Left lung (tissue), 10 donors: ENCODE results near the gene TMEM131. TPM values are rescaled to one million over a fixed set of nuclear protein-coding genes. Genes with fewer than 3 reads are reported as not detected.

ENCODE experiments used
- ATAC-seq: fragments of 200-7000 bp; cut with Tn5 transposase; one replicate; pipeline ENCODE4 v1.9.1; 2020; ENCODE audit warnings: moderate library complexity
- DNase-seq, 4 donors: peaks; one replicate each; pipeline ENCODE4 v3.0.0-alpha.2; 2013 to 2020
- H3K27ac ChIP-seq, 2 donors: fragments of 200-600 bp; sonication (generic) in 1 of 2; one replicate each; pipeline versions ENCODE4 v1.5.0 to v1.8.0; 2020 to 2021
- H3K27me3 ChIP-seq, 2 donors: fragments of 200-600 bp; sonication (generic) in 1 of 2; one replicate each; pipeline versions ENCODE4 v1.5.0 to v1.8.0; 2020 to 2021
- H3K36me3 ChIP-seq, 2 donors: fragments of 200-600 bp; sonication (generic) in 1 of 2; one replicate each; pipeline versions ENCODE4 v1.5.0 to v1.8.0; 2020 to 2021
- H3K4me1 ChIP-seq, 2 donors: fragments of 200-600 bp; one replicate each; pipeline ENCODE4 v1.8.0; 2021
- H3K4me3 ChIP-seq, 2 donors: fragments of 200-600 bp; sonication (generic) in 1 of 2; one replicate each; pipeline versions ENCODE4 v1.5.0 to v1.8.0; 2020 to 2021; ENCODE audit warnings: mild to moderate bottlenecking in 1 of 2
- H3K9me3 ChIP-seq, 2 donors: fragments of 200-600 bp; sonication (generic) in 1 of 2; one replicate each; pipeline versions ENCODE4 v1.5.0 to v1.8.0; 2020 to 2021
- intact Hi-C, 2 donors: fragments of 100-400 bp; cut with DNase I; formaldehyde crosslinking; loops; one replicate each; pipeline versions ENCODE4 v1.11.2 to v1.14.2; 2022
- polyA plus RNA-seq, 6 donors: library from polyadenylated mRNA; unstranded; fragments of 120-200 nt; gene quantifications; one replicate each; pipeline ENCODE4 v1.2.1, GENCODE V29; 2013; ENCODE audit not compliant: insufficient read length in 6 of 6
- total RNA-seq, 2 donors: library from RNA; stranded (reverse); fragmentation: NEBNext Ultra II Directional; extraction: Animal tissue kit (Norgen Biotek cat#: 25700); gene quantifications; one replicate each; pipeline ENCODE4 v1.2.1, GENCODE V29; 2021
- TF ChIP-seq, protein P1 (sequence below), 2 donors: fragments of 200-600 bp; sonication (generic) in 1 of 2; IDR thresholded peaks; one replicate each; pipeline versions ENCODE4 v1.5.0 to v1.8.0; 2021; ENCODE audit warnings: antibody characterized with exemption in 2 of 2
- donor health status: DM: no; HTN: yes; CAD: no.
- donor health status: DM: no; HTN: no; CAD: no.

The TMEM131 gene
- total and polyA plus RNA-seq, 8 donors = 43.9 to 52.0 (median 47.8) TPM

DNA sequence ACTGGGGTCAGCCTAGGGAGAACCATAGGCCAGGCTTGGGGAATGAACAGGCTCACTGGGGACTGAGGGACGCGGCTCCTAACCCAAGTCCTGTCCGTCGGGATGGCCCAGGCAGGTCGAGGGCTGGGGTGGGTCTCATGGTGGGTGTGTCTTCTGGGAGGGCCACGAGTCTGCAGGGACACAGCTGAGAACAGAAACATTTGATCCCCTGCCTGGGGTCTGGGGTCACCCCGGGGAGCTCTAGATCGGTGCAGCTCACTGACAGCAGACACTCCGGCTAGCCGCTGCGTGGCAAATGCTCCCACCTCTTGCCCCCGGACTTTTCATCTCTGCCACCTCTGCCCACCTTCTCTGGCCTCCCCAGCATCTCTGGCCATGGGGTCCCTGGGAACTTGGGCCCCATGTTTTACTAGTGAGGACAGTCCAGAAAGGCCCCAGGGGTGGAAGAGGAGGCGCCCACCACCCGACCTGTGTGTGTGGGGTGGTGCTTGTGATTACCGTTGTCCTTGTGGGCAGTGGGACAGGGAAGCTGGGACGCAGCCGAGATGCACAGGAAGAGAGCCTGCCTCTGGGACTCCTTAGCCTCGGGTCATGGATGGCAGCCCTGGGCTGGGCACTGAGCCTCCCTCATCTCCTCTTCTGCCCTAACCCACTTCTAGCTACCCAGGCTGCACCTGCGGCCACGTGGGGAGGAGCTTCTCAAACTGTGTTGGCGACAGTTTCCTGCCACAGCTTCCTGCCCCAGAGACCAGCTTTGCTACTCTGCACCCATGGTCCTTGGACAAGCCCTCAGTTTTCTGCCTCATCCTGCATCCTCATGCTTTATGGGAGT is 277.5 kb downstream of the TMEM131 start:
- Histone ChIP-seq H3K36me3 (no peaks in the 10 kb centered on the region), H3K27ac (peak overlapping the region in 1 of 2 donors; percentile 28), H3K27me3 (peaks cover 0 to 4% of the 10 kb centered on the region in 2 donors), H3K9me3 (no peaks in the 10 kb centered on the region), H3K4me3 (no peak overlapping the region), H3K4me1 (peaks cover 0 to 4% of the 10 kb centered on the region in 2 donors)
- no peak for ATAC-seq
- DNase-seq = peak in 1 of 4 donors; percentile 63
- intact Hi-C loops = no loop called here
- TF ChIP-seq, protein P1, sequence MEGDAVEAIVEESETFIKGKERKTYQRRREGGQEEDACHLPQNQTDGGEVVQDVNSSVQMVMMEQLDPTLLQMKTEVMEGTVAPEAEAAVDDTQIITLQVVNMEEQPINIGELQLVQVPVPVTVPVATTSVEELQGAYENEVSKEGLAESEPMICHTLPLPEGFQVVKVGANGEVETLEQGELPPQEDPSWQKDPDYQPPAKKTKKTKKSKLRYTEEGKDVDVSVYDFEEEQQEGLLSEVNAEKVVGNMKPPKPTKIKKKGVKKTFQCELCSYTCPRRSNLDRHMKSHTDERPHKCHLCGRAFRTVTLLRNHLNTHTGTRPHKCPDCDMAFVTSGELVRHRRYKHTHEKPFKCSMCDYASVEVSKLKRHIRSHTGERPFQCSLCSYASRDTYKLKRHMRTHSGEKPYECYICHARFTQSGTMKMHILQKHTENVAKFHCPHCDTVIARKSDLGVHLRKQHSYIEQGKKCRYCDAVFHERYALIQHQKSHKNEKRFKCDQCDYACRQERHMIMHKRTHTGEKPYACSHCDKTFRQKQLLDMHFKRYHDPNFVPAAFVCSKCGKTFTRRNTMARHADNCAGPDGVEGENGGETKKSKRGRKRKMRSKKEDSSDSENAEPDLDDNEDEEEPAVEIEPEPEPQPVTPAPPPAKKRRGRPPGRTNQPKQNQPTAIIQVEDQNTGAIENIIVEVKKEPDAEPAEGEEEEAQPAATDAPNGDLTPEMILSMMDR (IDR thresholded peaks at IDR 0.05) = no peak

DNA sequence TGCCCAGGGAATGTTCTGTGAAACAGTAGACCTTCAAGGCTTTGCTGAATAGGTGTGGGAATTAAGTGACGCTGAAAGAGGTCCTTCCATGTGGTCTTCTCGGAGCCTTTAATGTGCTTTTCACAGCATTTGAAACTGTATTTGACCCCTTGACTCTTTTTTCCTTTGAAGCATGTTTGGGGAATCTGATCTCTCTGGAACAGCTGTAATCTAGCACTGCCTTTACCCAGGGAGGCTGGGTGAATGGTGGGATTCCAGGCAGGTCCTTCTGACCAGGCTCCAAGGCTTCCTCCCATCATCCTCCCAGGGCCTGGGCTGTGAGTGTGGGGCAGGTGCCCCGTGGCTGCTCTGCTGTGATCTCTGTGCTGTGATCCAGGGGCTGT is 278.1 kb downstream of the TMEM131 start:
- no peak for ATAC-seq
- no peaks in the 10 kb centered on the region for H3K27me3 ChIP-seq
- peak in 1 of 4 donors; percentile 2 for DNase-seq
- TF ChIP-seq, protein P1 (IDR thresholded peaks at IDR 0.05) = no peak
- intact Hi-C loops = no loop called here
- H3K9me3 ChIP-seq = no peaks in the 10 kb centered on the region
- H3K4me1 ChIP-seq = peaks cover 0 to 4% of the 10 kb centered on the region in 2 donors
- H3K27ac ChIP-seq = no peak overlapping the region
- no peaks in the 10 kb centered on the region for H3K36me3 ChIP-seq
- no peak overlapping the region for H3K4me3 ChIP-seq

DNA sequence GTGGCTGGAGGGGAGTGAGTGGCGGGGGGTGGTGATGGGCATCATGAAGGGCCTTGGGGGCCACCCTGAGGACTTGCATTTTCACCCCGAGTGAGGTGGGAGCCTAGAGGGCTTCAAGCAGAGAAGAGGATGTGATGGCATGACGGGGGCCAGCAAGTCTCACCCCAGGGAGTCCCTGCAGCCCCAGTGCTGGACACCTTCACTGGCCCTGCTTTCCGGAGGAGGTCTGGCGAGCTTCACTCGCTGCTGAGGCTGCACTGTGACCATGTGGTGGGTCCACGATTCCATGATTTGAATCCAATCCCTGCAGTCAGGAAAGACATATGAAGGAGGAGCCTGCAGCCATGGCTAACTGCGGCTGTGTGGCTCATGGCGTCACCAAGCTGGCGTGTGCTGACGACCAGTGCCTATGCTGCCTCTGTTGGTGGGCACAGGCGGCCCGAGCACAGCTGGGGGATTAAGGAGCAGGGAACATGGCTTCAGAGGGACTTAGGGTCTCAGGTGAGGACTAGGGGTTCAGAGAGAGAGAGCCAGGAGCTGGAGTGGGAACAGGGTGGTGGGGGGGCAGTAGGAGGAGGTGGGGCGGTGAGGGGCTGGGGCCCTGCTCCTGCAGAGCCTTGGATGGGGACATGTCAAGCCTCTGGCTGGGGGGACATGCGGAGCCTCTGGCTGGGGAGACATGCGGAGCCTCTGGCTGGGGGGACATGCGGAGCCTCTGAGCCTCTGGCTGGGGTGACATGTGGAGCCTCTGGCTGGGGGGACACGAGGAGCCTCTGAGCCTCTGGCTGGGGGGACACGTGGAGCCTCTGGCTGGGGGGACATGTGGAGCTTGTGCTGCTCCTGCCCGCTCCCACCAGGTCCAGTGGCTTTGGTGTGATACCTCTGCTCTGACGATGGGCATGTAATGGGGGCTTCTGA is 278.8 kb downstream of the TMEM131 start:
- intact Hi-C loops = no loop called here
- H3K4me3 ChIP-seq = no peak overlapping the region
- peak in 1 of 4 donors; percentile 14 for DNase-seq
- no peaks in the 10 kb centered on the region for H3K27me3 ChIP-seq
- H3K27ac ChIP-seq = no peak overlapping the region
- no peaks in the 10 kb centered on the region for H3K36me3 ChIP-seq
- no peaks in the 10 kb centered on the region for H3K9me3 ChIP-seq
- peaks cover 0 to 4% of the 10 kb centered on the region in 2 donors for H3K4me1 ChIP-seq
- ATAC-seq = no peak
- TF ChIP-seq, protein P1 (IDR thresholded peaks at IDR 0.05) = no peak

DNA sequence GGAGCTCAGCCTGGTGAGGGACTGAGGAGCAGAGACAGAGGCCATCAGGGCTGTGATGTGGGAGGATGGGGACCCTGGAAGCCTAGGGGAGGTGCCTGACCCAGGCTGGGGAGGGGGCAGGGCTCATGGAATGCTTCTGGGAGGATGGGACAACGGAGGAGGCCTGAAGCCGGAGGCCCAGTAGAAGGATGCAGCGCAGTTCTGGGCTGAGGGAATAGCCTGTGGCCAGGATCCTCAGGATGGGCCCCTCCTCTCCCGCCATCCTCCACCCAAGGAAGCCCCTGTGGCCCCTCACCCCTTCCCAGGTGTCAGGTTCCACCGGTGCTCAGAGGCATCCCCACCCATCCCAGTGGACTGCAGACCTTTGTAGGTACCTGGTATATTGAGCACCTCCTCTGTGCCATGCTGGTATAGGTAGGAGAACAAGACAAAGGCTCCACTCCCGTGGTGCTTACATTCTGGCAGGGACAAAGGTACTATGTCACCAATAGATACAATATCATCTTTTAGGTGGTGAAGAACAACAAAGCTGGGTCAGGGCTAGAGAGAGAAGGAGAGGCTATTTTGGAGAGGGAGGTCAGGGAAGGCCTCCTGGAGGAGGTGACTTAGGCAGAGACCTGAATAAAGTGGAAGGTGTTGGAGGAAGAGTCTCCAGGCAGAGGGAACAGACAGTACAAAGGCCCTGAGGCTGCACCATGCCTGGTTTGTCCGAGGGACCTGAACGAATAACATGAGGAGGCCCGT is 279.6 kb downstream of the TMEM131 start:
- ATAC-seq (no peak), DNase-seq (peak in 1 of 4 donors; percentile 9)
- H3K27ac ChIP-seq = no peak overlapping the region
- TF ChIP-seq, protein P1 (IDR thresholded peaks at IDR 0.05) = no peak
- no peak overlapping the region for H3K4me3 ChIP-seq
- intact Hi-C loops = no loop called here
- no peaks in the 10 kb centered on the region for H3K36me3 ChIP-seq
- H3K9me3 ChIP-seq = no peaks in the 10 kb centered on the region
- no peaks in the 10 kb centered on the region for H3K27me3 ChIP-seq
- H3K4me1 ChIP-seq = peaks cover 0 to 4% of the 10 kb centered on the region in 2 donors
